CD4-positive, CD25-positive, alpha-beta regulatory T cell (primary cell): ENCODE measurements around the gene SCML1. TPM values are rescaled to one million over a fixed set of nuclear protein-coding genes. Genes with fewer than 3 reads are reported as not detected.
A peak's percentile ranks its signal among the peaks of the same experiment; 100 is the strongest.

Experiments used
- ATAC-seq, 2 donors: fragments of 150-1000 bp; cut with Tn5 transposase; one replicate each; pipeline ENCODE4 v1.10.0; 2021; ENCODE audit warnings: low read depth in 2 of 2, moderate number of reproducible peaks in 2 of 2, moderate library complexity in 1 of 2
- DNase-seq, 3 donors: peaks; one replicate each; pipeline versions ENCODE4 v3.0.0 to v3.0.0-alpha.2; 2012 to 2022; ENCODE audit warnings: mixed read lengths in 1 of 3
- H3K27ac ChIP-seq: one replicate; pipeline ENCODE4 v1.7.0; 2013; ENCODE audit warnings: mild to moderate bottlenecking, low read length; ENCODE audit not compliant: insufficient read depth, poor library complexity, severe bottlenecking
- H3K27me3 ChIP-seq: one replicate; pipeline ENCODE4 v1.7.0; 2013; ENCODE audit warnings: low read length; ENCODE audit not compliant: control insufficient read depth, insufficient read depth
- H3K36me3 ChIP-seq: one replicate; pipeline ENCODE4 v1.7.0; 2013; ENCODE audit warnings: mild to moderate bottlenecking, low read length, moderate library complexity; ENCODE audit not compliant: control insufficient read depth, insufficient read depth
- H3K4me1 ChIP-seq: 2 replicates; pipeline ENCODE4 v1.7.0; 2013; ENCODE audit warnings: mild to moderate bottlenecking, low read length; ENCODE audit not compliant: insufficient read depth, control insufficient read depth, poor library complexity, severe bottlenecking
- H3K4me3 ChIP-seq: one replicate; pipeline ENCODE4 v1.7.0; 2013; ENCODE audit warnings: low read depth, mild to moderate bottlenecking, low read length, moderate library complexity
- H3K9me3 ChIP-seq, 2 experiments: 1 replicate in 1 of 2; 2 replicates in 1 of 2; pipeline ENCODE4 v1.7.0; 2013; ENCODE audit warnings: low read length in 2 of 2, mild to moderate bottlenecking in 1 of 2, moderate library complexity in 1 of 2; ENCODE audit not compliant: control insufficient read depth in 2 of 2
- H3K27ac Mint-ChIP-seq, 3 donors: one replicate each; pipeline ENCODE4 v1.8.0; 2020 to 2022; ENCODE audit warnings: mild to moderate bottlenecking in 3 of 3, mixed read lengths in 3 of 3, moderate library complexity in 2 of 3
- H3K27me3 Mint-ChIP-seq: one replicate; pipeline ENCODE4 v1.8.0; 2022; ENCODE audit warnings: mild to moderate bottlenecking, mixed read lengths
- H3K36me3 Mint-ChIP-seq: one replicate; pipeline ENCODE4 v1.8.0; 2020; ENCODE audit warnings: mixed read lengths
- H3K4me1 Mint-ChIP-seq, 4 donors: one replicate each; pipeline ENCODE4 v1.8.0; 2020 to 2022; ENCODE audit warnings: mixed read lengths in 4 of 4, mild to moderate bottlenecking in 1 of 4
- H3K4me3 Mint-ChIP-seq, 4 donors: one replicate each; pipeline ENCODE4 v1.8.0; 2020 to 2022; ENCODE audit warnings: mild to moderate bottlenecking in 4 of 4, mixed read lengths in 4 of 4, moderate library complexity in 3 of 4
- H3K9me3 Mint-ChIP-seq, 7 donors: one replicate each; pipeline ENCODE4 v1.8.0; 2020 to 2022; ENCODE audit warnings: mixed read lengths in 7 of 7, mild to moderate bottlenecking in 3 of 7, moderate library complexity in 2 of 7
- polyA plus RNA-seq, 4 donors: library from polyadenylated mRNA; unstranded; fragments of 300-500 nt; fragmentation: Illumina TruSeq; gene quantifications; one replicate each; pipeline ENCODE4 v1.2.3, GENCODE V29; 2021
- total RNA-seq: library from RNA; stranded (reverse); gene quantifications from one replicate; pipeline ENCODE4 v1.2.3, GENCODE V29; 2022

SCML1 gene
- total and polyA plus RNA-seq, 5 donors from 2014 or later = 0.24 to 11.6 (median 2.5) TPM

GRCh38 chrX:17740137-17741122 lies 3.1 kb downstream of the SCML1 start:
- H3K27me3 ChIP-seq = no peaks in the 10 kb centered on the region
- no peak overlapping the region for H3K4me3 Mint-ChIP-seq
- no peak for DNase-seq
- H3K36me3 ChIP-seq = no peaks in the 10 kb centered on the region
- H3K9me3 Mint-ChIP-seq = peaks cover 0 to 2% (median 0%) of the 10 kb centered on the region in 7 donors
- no peak overlapping the region for H3K27ac ChIP-seq
- no peak for ATAC-seq
- peaks cover 11 to 34% (median 17%) of the 10 kb centered on the region in 4 donors for H3K4me1 Mint-ChIP-seq
- no peak overlapping the region for H3K27ac Mint-ChIP-seq
- peaks cover 16% of the 10 kb centered on the region for H3K27me3 Mint-ChIP-seq
- peaks cover 6% of the 10 kb centered on the region for H3K4me1 ChIP-seq
- H3K36me3 Mint-ChIP-seq = no peaks in the 10 kb centered on the region
- H3K9me3 ChIP-seq = no peaks in the 10 kb centered on the region
- H3K4me3 ChIP-seq = no peak overlapping the region

- H3K36me3 ChIP-seq = no peaks in the 10 kb centered on the region
- no peaks in the 10 kb centered on the region for H3K36me3 Mint-ChIP-seq
- no peaks in the 10 kb centered on the region for H3K9me3 ChIP-seq
- peaks cover 11 to 34% (median 17%) of the 10 kb centered on the region in 4 donors for H3K4me1 Mint-ChIP-seq
- no peak overlapping the region for H3K4me3 Mint-ChIP-seq
- ATAC-seq (no peak), DNase-seq (no peak)
- H3K4me1 ChIP-seq = peaks cover 6% of the 10 kb centered on the region
- H3K27me3 ChIP-seq = no peaks in the 10 kb centered on the region
- H3K27ac Mint-ChIP-seq = no peak overlapping the region
- no peak overlapping the region for H3K4me3 ChIP-seq
- no peak overlapping the region for H3K27ac ChIP-seq
- H3K27me3 Mint-ChIP-seq = peaks cover 16% of the 10 kb centered on the region
- H3K9me3 Mint-ChIP-seq = peaks cover 0 to 2% (median 0%) of the 10 kb centered on the region in 7 donors
Observed at GRCh38 chrX:17741123-17741511, 3.8 kb downstream of the SCML1 start.

- Mint-ChIP-seq H3K27ac (no peak overlapping the region), H3K27me3 (peaks cover 14% of the 10 kb centered on the region), H3K36me3 (no peaks in the 10 kb centered on the region), H3K4me3 (no peak overlapping the region), H3K9me3 (peaks cover 0 to 2% (median 0%) of the 10 kb centered on the region in 7 donors), H3K4me1 (peaks cover 2 to 26% (median 7%) of the 10 kb centered on the region in 4 donors)
- Histone ChIP-seq H3K36me3 (no peaks in the 10 kb centered on the region), H3K9me3 (no peaks in the 10 kb centered on the region), H3K27me3 (no peaks in the 10 kb centered on the region), H3K4me3 (no peak overlapping the region), H3K4me1 (no peaks in the 10 kb centered on the region), H3K27ac (no peak overlapping the region)
- DNase-seq = no peak
- no peak for ATAC-seq
Observed at GRCh38 chrX:17743913-17744312, 6.6 kb downstream of the SCML1 start.

GRCh38 chrX:17744896-17745523 lies 7.7 kb downstream of the SCML1 start:
- H3K36me3 ChIP-seq = peaks cover 1% of the 10 kb centered on the region
- Mint-ChIP-seq H3K27me3 (peaks cover 8% of the 10 kb centered on the region), H3K36me3 (no peaks in the 10 kb centered on the region), H3K27ac (no peak overlapping the region), H3K4me1 (peaks cover 0 to 19% (median 3%) of the 10 kb centered on the region in 4 donors), H3K9me3 (peaks cover 0 to 2% (median 0%) of the 10 kb centered on the region in 7 donors), H3K4me3 (no peak overlapping the region)
- no peaks in the 10 kb centered on the region for H3K4me1 ChIP-seq
- H3K27me3 ChIP-seq = no peaks in the 10 kb centered on the region
- H3K9me3 ChIP-seq = no peaks in the 10 kb centered on the region
- no peak overlapping the region for H3K4me3 ChIP-seq
- ATAC-seq = no peak
- H3K27ac ChIP-seq = no peak overlapping the region
- DNase-seq = peak in 2 of 3 donors; percentile 12 to 16

- Histone ChIP-seq H3K4me1 (no peaks in the 10 kb centered on the region), H3K27ac (no peak overlapping the region), H3K4me3 (no peak overlapping the region), H3K36me3 (peaks cover 6% of the 10 kb centered on the region), H3K27me3 (no peaks in the 10 kb centered on the region), H3K9me3 (no peaks in the 10 kb centered on the region)
- peaks cover 5% of the 10 kb centered on the region for H3K36me3 Mint-ChIP-seq
- DNase-seq = no peak
- peaks cover 8% of the 10 kb centered on the region for H3K27me3 Mint-ChIP-seq
- no peak overlapping the region for H3K27ac Mint-ChIP-seq
- H3K4me1 Mint-ChIP-seq = peaks cover 0 to 6% (median 1%) of the 10 kb centered on the region in 4 donors
- H3K9me3 Mint-ChIP-seq = peaks cover 0 to 2% (median 0%) of the 10 kb centered on the region in 7 donors
- no peak for ATAC-seq
- H3K4me3 Mint-ChIP-seq = no peak overlapping the region
Observed at GRCh38 chrX:17747692-17748091, 10.4 kb downstream of the SCML1 start.

GRCh38 chrX:17748684-17749083 lies 11.4 kb downstream of the SCML1 start:
- Mint-ChIP-seq H3K27me3 (peaks cover 8% of the 10 kb centered on the region), H3K36me3 (peaks cover 5% of the 10 kb centered on the region), H3K27ac (no peak overlapping the region), H3K4me1 (peaks cover 0 to 6% (median 0%) of the 10 kb centered on the region in 4 donors), H3K4me3 (no peak overlapping the region), H3K9me3 (peaks cover 0 to 2% (median 0%) of the 10 kb centered on the region in 7 donors)
- H3K27ac ChIP-seq = no peak overlapping the region
- ATAC-seq (no peak), DNase-seq (no peak)
- peaks cover 6% of the 10 kb centered on the region for H3K36me3 ChIP-seq
- no peaks in the 10 kb centered on the region for H3K27me3 ChIP-seq
- H3K4me1 ChIP-seq = no peaks in the 10 kb centered on the region
- H3K4me3 ChIP-seq = no peak overlapping the region
- H3K9me3 ChIP-seq = no peaks in the 10 kb centered on the region

- no peak overlapping the region for H3K4me3 Mint-ChIP-seq
- peaks cover 8% of the 10 kb centered on the region for H3K27me3 Mint-ChIP-seq
- Histone ChIP-seq H3K4me1 (no peaks in the 10 kb centered on the region), H3K4me3 (no peak overlapping the region), H3K27me3 (no peaks in the 10 kb centered on the region), H3K36me3 (peaks cover 6% of the 10 kb centered on the region), H3K27ac (no peak overlapping the region), H3K9me3 (no peaks in the 10 kb centered on the region)
- DNase-seq (no peak), ATAC-seq (no peak)
- H3K36me3 Mint-ChIP-seq = peaks cover 5% of the 10 kb centered on the region
- peaks cover 0 to 2% (median 0%) of the 10 kb centered on the region in 7 donors for H3K9me3 Mint-ChIP-seq
- H3K4me1 Mint-ChIP-seq = peaks cover 0 to 3% (median 0%) of the 10 kb centered on the region in 4 donors
- no peak overlapping the region for H3K27ac Mint-ChIP-seq
Observed at GRCh38 chrX:17750436-17750835, 13.1 kb downstream of the SCML1 start.
